IPS-NIHi11 (cell line): ENCODE results near the gene MPZL2.
A peak's percentile ranks its signal among the peaks of the same experiment; 100 is the strongest.
"Not testable (repeated sequence)": the region's sequence is repeated elsewhere in the genome, so short reads cannot be mapped to it uniquely, and the experiment has no call there.

Source experiments
- DNase-seq: peaks from one replicate; pipeline ENCODE4 v3.0.0; 2012; ENCODE audit warnings: mixed read lengths, low spot score

Gene MPZL2

GRCh38 chr11:118263695-118264568, at the start of gene MPZL2:
MPZL2 (minus strand) TSS chr11:118264297; CDS start chr11:118264153, 144 bp downstream.
- DNase-seq, result peak; percentile 62

GRCh38 chr11:118313242-118313641, 49.1 kb upstream of the MPZL2 start:
- DNase-seq, result no peak

DNA sequence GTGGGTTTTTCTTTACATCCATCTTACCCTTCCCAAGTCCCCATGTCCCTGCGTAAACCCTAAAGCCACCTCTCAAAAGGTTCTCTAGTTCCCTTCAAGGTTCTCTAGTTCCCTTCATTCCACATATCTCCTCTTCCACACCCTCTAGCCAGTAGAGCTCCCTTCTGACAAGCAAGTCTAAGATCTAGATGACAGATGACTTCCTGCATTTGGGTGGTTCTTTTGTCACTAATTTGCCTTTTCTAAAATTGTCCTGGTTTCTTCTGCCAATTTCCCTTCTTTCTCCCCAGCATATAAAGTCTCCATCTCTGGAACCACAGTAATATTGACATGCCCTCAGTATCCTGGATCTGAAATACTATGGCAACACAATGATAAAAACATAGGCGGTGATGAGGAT, 48.2 kb upstream of the MPZL2 start:
- DNase-seq, result no peak

GRCh38 chr11:118311518-118311917, 47.4 kb upstream of the MPZL2 start:
- no peak for DNase-seq

GRCh38 chr11:118310781-118311485, 46.8 kb upstream of the MPZL2 start:
- DNase-seq, result no peak

- no peak for DNase-seq
Observed at GRCh38 chr11:118310271-118310670, 46.2 kb upstream of the MPZL2 start.

GRCh38 chr11:118308995-118309528, 45.0 kb upstream of the MPZL2 start:
- DNase-seq, result not testable (repeated sequence)

- no peak for DNase-seq
Observed at GRCh38 chr11:118306556-118306955, 42.5 kb upstream of the MPZL2 start.

DNA sequence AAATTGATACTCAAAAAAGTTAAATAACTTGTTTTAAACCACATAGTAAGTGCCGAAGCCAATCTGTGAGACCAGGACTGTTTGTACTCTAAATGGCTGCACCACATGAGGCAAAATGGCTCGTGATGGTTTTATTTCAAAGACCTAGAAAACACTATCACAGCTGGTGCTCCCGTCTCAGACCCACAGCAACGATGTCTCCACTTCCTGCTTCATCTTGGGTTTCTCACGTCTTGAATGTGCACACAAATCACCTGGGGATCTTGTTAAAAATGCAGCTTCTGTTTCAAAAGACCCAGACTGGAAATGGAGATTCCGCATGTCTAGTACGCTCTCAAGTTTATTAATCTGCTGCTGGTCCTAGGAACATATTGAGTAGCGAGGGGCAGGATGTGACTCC, 41.6 kb upstream of the MPZL2 start:
- no peak for DNase-seq

GRCh38 chr11:118304568-118305248, 40.6 kb upstream of the MPZL2 start, which contains the start of gene CD3E:
CD3E (plus strand) TSS chr11:118304730; CDS start chr11:118304953, 223 bp downstream.
- DNase-seq, result no peak

DNA sequence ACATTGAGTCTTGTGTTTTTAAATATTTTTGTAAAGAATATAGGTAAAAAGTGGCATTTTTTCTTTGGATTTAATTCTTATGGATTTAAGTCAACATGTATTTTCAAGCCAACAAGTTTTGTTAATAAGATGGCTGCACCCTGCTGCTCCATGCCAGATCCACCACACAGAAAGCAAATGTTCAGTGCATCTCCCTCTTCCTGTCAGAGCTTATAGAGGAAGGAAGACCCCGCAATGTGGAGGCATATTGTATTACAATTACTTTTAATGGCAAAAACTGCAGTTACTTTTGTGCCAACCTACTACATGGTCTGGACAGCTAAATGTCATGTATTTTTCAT, 40.1 kb upstream of the MPZL2 start:
- DNase-seq, result no peak

DNA sequence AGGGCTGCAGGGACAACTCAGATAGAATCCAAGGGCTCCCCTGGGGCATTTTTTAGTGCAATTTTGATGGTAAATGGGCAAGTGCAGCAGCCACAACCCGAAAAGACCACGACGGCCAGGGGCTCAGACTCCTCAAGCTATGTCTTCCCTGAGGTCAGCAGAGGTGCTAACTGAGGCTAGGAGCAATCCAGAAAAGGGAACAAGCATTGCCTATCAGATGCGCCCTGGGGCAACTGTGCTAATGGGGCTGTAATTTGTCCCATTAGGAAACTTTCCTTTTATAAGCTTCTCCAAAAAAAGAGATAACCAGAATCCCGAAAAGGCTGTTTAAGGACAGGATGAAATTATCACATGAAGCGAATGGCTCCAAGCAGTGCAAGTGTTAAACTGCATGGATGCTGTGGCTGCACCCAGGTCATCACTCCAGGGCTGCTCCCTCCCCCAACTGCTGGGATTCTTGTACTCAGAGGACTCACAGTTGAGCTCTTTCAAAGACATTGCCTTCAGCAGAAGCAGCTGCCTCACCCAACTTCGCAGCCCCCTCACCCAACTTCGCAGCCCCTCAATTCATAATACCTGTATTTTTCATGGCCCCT, 37.6 kb upstream of the MPZL2 start:
- DNase-seq, result no peak

- peak; percentile 44 for DNase-seq
Observed at GRCh38 chr11:118295815-118296454, 31.8 kb upstream of the MPZL2 start.

GRCh38 chr11:118295199-118295598, 31.1 kb upstream of the MPZL2 start:
- DNase-seq, result peak; percentile 36

DNA sequence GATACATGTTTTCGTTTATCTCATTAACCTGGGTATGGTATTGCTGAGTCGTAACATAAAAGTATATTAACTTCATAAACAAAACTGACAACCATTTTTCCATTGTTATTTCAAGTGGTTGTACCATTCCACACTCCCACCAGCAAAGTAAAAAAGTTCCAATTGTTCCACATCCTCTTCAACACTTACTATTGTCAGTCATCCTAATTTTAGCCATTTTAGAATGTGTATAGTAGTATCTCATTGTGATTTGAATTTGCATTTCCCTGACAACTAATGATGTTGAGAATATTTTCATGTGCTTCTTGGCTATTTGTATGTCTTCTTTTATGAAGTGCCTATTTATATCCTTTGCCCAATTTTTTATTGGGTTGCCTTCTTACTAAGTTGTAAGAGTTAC, 30.0 kb upstream of the MPZL2 start:
- no peak for DNase-seq

DNA sequence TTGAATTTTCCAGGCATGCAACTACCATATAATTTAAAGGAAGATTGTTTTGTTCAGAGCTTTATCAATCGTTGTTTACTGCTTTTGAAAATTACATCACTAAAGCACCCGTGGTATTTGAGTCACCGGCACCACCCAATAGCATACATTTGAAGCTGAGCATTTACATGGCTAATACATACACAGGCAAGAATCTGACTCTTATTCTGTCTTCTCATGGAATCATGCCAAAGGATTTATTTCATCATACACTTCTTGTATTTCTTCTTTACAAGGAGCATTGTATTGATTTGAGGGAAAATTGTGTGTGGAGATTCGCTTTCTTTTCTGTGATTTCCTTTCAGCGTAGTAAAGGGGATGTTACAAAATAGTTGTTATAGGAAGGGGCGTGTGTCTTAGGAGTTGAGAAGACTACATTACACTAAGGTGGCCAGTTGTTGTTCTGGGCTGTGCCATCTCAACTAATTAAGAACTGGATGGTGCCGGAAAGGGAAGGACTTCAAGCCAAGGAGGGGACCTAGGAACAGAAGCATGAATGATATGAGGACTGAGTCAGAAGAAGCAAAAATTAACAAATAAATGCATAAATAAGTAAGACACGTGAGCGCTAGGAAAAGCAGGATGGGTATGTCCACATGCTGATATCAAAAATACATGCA, 27.5 kb upstream of the MPZL2 start:
- DNase-seq, result no peak

- DNase-seq, result peak; percentile 40
Observed at GRCh38 chr11:118290923-118291322, 26.8 kb upstream of the MPZL2 start.

DNA sequence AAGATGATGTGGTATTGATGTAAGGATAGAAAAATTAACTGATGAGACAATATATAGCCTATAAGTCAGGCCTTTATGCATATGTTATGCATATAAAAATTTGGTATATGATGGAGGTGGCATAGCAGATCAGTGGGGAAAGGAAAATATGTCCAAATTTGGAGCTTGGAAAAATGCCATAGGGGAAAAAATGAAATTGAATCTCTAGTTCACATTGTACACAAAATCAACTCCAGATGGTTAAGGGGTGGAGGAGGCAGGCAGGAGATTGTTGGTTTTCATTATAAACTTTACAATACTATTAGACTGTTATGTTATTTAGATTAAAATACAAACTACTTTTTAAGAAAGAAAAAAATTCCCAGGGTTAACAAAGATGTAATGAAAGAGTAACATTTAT, 25.3 kb upstream of the MPZL2 start:
- no peak for DNase-seq

GRCh38 chr11:118287006-118287405, 22.9 kb upstream of the MPZL2 start:
- DNase-seq, result no peak

- DNase-seq, result no peak
Observed at GRCh38 chr11:118286545-118286944, 22.4 kb upstream of the MPZL2 start.

DNA sequence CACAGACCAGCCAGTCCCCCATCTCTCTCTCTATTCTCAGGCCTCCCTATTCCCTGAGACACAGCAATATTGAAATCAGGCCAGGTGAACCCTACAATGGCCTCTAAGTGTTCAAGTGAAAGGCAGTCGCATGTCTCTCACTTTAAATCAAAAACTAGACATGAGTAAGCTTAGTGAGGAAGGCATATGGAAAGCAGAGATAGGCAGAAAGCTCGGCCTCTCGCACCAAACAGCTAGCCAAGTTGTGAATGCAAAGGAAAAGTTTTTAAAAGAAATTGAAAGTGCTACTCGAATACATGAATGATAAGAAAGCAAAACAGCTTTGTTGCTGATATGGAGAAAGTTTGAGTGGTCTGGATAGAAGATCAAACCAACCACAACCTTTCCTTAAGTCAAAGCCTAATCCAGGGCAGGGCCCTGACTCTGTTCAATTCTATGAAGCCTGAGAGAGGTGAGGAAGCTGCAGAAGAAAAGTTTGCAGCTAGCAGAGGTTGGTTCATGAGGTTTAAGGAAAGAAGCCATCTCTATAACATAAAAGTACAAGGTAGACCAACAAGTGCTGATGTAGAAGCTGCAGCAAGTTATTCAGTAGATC, 19.8 kb upstream of the MPZL2 start:
- no peak for DNase-seq
